Stimulated activated CD8-positive, alpha-beta memory T cell treated with anti-CD3 and anti-CD28 coated beads, Interleukin-15, amount 100 ng/mL, for 1 hour (primary cell): ENCODE results near the gene ZNF256.

Experiments used
- DNase-seq: peaks from one replicate; pipeline ENCODE4 v3.0.0-alpha.2; 2020; ENCODE audit warnings: low read depth

The ZNF256 gene

DNA sequence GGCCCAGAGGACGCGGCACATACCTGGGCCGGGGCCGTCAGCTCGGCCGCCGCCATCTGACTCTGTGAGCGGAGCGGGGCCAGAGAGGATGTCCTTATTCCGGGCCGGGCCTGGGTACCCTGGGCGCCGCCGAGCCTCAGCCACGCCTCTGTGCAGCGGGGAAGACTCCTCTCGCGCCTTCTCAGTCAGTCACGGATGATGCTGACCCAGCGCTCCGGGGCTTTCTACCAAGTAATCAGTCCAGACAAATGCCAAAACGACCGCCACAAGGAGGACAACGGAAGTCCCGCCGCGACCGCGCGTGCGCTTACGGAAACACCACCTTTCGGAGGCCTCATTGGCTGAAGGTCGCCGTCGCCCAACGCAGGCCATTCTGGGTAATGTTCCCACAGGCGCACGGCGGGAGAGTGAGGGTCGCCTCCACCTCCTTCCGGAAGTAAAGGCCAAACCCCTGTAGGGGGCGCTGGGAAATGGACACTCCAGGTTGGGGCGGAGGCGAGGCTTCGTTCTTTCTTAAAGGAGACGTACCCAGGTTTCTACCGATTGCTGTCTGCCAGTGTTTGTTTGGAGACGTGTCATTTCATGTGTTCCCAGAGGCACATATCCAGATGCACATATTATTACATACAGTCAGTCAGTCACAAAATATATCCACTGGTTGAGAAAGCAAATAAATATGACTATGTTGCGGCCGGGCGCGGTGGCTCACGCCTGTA is at the start of gene ZNF256:
Gene ZNF256 (minus strand): TSS at position 288 of the 716 bp plus-strand sequence. CDS start 232 bp downstream, at position 56.
- peak; percentile 71 for DNase-seq

- DNase-seq = no peak
These were observed 45.3 kb upstream of the ZNF256 start for GRCh38 chr19:57992841-57993240.

- DNase-seq = no peak
These were observed 31.2 kb upstream of the ZNF256 start for GRCh38 chr19:57978586-57979289.

DNA sequence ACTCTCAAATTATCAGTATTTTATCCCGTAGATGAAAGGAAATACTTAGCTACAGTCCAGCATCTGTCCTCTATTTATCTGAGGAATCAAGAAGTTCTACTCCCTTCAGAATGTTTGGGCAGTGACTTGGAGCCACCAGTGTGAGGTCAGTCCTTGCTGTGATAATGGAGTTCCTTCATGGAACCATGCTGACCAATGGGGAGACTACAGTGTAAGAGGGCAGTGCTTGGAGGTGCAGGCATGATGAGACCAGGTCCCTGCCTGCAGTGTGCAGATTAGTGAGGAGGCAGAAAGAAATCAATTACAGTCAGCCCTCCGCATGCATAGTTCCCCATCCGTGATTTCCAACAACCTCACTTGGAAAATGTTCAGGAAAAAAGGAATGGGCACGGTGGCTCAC is 26.9 kb upstream of the ZNF256 start, which contains the start of gene C19orf18:
Gene C19orf18 (minus strand): TSS at position 101 of the 400 bp plus-strand sequence. CDS start 102 bp downstream, outside the sequence.
- no peak for DNase-seq

DNA sequence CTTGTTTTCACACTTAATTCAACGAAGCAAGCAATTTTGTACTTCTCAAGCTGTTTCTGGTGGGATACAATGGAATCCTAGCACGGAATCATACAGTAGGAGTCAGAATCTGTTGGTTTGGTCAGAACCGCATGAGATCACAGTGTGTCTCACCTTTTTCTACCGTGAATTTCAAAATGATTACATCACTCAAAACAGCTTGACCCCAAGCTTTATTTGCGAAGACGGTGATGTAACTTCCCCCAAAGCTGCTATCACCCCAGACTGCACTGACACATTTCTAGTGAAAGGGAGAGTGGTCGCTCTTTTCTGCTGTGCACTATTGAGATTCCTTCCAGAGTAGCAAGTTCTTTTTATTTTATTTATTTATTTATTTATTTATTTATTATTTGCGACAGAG is 17.3 kb upstream of the ZNF256 start:
- no peak for DNase-seq

- no peak for DNase-seq
These were observed 14.3 kb upstream of the ZNF256 start for GRCh38 chr19:57961785-57962184.

GRCh38 chr19:57954996-57955395 is 7.5 kb upstream of the ZNF256 start:
- DNase-seq = no peak

GRCh38 chr19:57949702-57950101 is 2.2 kb upstream of the ZNF256 start:
- DNase-seq = no peak

DNA sequence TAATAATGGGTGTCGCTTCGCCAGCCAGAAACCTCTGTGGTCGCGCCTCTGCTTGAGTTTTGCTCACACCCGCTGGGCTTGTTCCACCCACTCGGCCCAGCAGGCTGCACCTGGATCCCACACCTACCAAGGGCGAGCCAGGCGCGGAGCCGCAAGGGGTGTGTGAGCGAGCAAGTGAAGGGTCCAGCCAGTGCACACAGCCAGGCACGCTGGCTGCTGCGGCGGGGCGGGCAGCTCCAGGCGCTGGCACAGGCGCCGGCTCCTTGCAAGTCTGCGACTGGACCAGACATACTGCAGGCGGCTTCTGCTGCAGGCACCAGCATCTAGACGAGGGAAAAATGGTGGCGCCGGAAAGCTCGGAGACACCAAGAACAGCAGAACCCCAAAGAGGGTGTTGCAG is 1.8 kb upstream of the ZNF256 start:
- DNase-seq = no peak

DNA sequence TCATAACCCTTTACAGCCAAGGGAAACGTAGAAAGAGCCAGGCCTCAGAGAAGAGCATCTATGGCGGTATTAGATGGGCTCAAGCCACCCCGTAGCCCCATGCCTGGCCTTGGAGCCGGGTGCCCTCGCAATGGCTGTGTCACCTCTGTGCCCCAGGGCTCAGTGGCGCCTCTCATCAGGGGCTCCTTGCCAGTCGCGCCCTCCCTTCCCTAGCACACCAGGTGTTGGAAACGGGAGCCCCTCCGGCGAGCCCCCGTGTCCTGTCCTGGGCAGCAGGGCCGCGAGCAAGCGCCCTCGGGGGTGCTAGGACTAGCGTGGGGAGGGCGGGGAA is 453 bp downstream of the ZNF256 start:
- no peak for DNase-seq

- no peak for DNase-seq
These were observed 1.2 kb downstream of the ZNF256 start for GRCh38 chr19:57946316-57946715.

GRCh38 chr19:57941593-57941992 is 5.9 kb downstream of the ZNF256 start:
- DNase-seq = no peak

GRCh38 chr19:57935731-57936130 is 11.8 kb downstream of the ZNF256 start:
- DNase-seq = no peak

DNA sequence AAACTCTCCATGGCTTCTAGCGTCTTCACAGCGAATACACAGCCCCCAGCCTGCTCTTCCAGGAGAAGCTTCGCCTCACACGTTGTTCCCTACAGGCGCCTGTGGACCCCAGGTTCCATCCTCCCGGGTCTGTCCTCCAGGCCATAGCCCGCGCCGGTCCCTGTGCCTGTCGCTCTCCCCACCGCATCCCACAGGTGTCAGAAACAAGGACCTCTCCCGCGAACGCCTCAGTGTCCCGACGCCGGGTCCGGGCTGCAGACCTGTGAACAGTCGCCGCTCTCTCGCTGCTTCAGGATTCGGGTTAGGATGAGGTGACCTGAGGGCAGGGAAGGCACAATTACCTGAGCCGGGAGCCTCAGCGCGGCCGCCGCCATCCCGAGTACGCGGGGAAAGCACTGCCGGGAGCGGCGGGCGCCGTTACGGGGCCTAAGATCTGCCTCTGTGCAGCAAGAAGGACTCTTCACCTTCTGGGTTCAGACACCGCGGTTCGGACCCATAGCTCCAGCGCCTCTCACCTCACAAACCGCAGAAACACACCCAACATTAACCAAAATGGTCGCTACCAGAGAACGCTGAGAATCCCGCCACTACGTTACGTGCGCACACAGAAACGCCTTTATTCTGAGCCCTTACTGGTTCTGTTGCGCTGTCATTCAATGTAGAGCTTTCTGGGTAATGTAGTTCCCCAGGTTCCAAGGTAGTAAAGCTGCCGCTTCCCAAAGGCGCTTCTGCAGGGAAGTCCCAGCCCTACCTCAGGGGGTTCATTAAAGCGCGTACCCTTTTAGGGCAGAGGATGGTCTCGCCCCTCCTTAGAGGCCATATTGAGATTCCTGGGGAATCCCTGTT is 12.5 kb downstream of the ZNF256 start, which contains the start of gene ZNF418:
Gene ZNF418 (minus strand): TSS at position 583 of the 846 bp plus-strand sequence. CDS start 1,580 bp downstream, outside the sequence.
- no peak for DNase-seq

DNA sequence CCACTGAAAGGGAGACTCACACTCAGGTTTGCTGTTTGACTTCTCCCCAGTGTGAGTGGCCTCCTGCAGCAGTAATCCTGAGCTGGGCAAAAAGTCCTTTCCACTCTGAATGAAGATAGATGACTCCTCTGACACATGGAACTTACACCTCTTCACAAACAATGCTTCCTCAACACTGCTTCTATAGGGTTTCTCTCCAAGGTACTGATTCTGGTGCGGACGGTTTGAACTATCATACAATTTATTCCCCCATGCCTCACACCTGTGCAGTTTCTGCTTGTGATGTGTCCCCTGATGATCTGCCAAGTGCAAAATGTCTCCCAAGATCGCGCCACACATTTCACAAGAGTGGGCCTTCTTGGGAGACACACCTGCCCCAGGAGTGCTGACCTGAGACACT is 19.9 kb downstream of the ZNF256 start:
- no peak for DNase-seq

DNA sequence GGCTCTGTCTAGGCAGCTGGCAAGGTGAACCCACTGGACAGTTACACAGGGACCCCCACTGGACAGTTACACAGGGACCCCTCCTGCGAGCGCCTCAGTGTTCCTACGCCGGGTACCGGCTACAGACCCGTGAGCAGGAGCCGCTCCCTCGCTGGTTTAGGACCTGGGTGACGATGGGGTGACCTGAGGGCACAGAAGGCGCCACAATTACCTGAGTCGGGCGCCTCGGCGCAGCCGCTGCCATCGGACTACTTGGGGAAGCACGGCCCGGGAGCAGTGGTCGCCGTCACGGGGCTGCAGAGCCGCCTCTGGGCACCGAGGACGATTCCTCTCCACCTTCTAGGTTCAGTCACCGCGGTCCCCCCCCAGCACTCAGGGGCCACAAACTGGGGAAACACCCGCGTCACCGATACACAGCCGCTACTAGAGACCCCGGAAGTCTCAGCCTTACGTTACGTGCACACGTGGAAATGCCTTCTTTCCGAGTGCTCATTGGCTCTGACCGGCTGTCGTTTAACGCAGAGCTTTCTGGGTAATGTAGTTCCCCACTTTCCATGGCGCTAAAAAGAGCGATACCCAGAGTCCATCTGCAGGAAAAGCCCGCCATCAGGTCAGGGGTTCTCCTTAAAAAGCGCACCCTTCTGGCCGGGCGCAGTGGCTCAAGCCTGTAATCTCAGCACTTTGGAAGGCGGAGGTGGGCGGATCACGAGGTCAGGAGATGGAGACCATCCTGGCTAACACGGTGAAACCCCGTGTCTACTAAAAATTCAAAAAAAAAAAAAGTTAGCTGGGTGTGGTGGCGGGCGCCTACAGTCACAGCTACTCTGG is 31.1 kb downstream of the ZNF256 start, which contains the start of gene ZNF417:
Gene ZNF417 (minus strand): TSS at position 425 of the 828 bp plus-strand sequence. CDS start 181 bp downstream, at position 244.
- peak; percentile 69 for DNase-seq

DNA sequence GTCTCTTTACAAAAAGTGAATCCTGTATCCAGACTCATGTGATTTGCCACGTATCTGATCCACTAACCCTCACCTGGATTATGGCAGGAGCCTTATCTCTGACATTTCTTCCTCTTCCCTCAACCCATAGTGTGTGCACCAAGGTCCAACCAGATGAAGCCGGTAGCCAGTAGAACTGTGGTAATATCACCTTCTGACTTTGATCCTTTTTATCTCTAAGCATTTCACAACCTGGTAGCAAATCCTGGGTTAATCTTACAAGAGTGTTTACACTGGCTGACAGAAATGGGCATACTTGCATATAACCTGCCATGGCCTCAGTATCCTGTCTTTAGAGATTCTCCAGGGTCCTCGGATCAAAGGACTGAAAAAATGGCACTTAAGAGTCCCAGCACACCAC is 33.0 kb downstream of the ZNF256 start:
- no peak for DNase-seq

GRCh38 chr19:57907394-57907793 is 40.1 kb downstream of the ZNF256 start:
- no peak for DNase-seq

- no peak for DNase-seq
These were observed 42.2 kb downstream of the ZNF256 start for GRCh38 chr19:57905258-57905657.

- no peak for DNase-seq
These were observed 43.8 kb downstream of the ZNF256 start for GRCh38 chr19:57903618-57904184.

GRCh38 chr19:57900311-57900710 is 47.2 kb downstream of the ZNF256 start:
- no peak for DNase-seq
